Activated CD8-positive, alpha-beta memory T cell treated with anti-CD3 and anti-CD28 coated beads for 48 hours (primary cell): ENCODE measurements around the gene SYT2.
"Not testable (repeated sequence)": the region's sequence is repeated elsewhere in the genome, so short reads cannot be mapped to it uniquely, and the experiment has no call there.

ENCODE experiments used
- DNase-seq, 3 experiments: peaks; one replicate each; pipeline ENCODE4 v3.0.0-alpha.2; 2020; ENCODE audit warnings: low read depth in 2 of 3, low spot score in 2 of 3

SYT2 gene

DNA sequence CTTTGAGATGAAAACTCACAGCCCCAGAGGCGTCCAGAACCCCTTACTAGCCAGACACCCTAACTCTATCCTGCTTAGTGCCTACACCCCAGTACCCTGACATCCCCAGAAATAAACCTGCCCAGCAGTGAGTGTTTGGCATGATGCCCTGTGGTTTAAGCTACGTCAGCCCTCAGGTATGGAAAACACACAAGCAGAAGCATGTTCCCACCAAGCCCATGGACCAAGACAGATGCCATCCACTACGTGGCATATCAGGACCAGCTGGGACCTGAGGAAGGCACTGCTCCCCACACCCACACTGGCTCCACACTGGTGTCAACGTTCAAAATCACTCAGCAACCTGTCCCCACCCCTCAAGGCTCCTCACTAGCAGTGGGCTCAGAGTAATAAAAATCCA lies 116.4 kb downstream of the SYT2 start:
- no peak for DNase-seq

DNA sequence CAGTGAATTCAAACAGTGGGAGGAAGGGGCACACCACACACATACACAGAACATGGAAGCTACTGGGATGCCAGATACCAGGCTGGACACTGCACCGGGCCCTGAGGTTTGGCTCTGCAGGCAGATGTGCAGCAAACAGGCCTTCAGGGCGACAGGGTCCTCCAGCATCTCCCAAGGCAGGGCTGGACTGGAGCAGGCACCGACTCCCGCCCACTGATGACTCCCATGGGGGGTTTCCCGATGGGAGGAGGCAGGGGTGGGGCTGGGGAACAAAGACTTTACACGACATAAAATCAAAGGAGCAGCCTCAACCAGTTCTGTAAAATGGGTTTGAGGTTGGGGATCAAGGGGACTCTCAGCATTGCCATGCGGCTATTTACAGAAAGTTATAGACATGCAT lies 118.1 kb downstream of the SYT2 start:
- no peak for DNase-seq

DNA sequence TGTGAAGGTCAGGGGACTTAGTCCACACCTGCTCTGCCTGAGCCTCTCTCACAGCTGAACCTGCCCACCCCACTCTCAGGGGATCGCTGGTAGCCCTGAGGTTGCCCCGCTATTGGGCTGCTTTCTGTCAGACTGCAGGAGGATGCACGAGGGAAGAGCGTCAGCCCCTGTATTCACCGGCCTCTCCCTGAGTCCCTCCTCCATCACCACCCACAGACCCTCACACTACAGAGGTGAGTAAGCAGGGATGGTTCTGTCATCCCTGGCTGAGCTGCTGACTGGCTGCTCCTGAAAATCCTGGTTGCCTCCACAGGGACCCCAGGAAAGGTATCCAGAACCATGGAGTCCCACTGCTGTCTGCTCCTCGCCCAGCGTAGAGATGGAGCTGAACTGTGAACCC lies 118.7 kb downstream of the SYT2 start:
- no peak for DNase-seq

DNA sequence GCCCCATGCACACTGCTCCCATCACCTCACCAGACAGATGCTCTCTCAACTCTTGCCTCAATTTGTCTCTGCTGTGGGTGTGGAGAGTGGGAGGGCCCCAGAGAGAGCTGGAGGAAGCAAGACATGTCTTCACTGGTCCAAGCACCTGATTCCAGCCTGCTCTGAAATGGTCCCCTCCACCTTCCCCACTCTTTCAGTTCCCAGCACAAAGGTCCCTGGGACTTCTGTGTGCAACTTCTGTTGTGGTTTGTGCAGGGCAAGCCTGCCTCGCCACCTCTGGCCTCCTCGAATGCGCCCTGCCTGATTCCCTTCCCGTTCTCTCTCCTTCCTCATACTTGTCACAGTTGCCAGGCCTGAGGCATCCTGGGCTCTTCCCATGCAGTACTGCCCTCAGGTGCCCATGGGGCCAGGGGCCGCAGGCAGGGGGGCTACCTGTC lies 119.3 kb downstream of the SYT2 start:
- DNase-seq, result no peak

DNA sequence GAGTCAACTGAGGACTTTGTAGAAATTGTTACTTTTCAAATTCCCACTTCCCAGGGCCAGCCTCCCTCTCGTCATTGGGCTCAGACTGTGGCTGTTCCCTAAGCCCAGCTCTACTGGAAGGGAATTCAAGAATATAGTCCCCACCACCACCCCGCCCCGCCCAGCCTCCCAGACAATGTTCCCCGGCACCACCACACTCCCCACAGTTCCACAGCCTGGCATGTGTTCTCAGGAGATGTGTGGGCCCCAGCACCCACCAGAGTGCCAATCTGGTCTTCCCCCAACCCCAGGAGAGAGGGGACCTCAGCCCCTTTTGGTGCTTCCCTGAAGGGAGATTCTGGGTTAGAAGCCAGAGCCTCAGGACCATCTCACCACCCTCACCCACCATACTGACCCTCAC lies 120.1 kb downstream of the SYT2 start:
- no peak for DNase-seq

DNA sequence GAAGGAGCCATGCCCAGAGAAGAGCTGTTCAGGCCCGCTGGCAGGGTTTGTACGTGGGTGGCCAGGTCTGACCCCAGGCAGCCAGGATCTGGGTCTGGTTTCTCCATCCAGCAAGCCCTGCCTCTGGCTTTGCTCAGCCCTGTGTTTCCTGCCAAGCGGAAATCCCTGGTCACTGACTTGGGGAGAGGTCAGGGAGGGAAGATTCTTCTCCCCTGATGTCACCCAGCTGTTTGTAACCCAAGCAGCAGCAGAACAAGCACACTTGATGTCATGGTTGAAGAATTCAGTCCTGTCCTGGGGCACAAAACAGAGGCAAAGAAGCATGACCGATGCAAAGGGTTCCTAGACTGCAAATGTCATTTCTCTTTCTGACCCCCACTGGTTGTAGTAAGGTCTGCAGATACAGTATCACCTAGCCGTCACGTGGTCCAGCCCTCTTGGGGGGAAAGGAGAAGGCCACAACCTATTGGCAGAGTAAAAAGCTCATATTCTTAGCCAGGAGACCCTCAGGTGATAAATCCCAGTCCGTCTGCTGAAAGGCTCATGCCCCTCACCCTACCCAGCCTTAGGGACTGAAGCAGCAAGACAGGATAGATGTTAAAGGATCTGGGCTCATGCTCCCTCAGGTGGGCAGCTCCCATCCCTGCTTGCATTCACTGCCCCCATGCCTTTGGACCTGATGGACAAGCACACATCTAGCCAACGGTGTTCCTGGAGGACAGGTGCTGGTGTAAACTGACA lies 120.9 kb downstream of the SYT2 start:
- no peak for DNase-seq

DNA sequence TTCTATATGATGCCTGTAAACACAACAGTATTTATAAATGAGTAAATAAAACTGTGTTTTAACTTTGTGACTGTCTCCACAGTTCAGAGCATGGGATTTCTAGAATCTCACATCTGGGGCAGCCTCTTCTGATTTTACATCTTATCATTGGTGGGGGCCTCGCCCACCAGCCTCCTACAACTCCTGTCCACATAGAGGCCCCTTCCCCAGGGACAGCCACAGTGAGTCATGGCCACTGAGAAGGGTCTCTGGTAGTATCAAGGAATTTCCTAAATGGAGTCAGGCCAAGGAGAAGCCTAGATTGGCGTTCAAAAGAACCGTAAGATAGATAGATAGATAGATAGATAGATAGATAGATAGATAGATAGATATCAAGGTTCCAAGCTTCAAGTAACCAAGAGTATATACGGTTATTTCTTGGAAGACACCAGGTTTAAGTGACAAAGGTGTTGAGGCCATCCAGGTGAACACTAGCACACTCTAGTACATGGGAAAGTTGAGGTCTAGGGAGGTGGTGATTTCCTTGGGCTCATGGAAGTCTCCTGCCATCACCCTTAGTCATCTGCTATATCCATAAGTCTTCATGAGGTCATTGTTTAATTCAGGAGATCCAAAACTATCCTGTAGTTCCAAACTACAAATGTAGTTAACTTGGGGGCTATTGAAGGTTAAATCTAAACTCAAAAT lies 121.6 kb downstream of the SYT2 start:
- no peak for DNase-seq

DNA sequence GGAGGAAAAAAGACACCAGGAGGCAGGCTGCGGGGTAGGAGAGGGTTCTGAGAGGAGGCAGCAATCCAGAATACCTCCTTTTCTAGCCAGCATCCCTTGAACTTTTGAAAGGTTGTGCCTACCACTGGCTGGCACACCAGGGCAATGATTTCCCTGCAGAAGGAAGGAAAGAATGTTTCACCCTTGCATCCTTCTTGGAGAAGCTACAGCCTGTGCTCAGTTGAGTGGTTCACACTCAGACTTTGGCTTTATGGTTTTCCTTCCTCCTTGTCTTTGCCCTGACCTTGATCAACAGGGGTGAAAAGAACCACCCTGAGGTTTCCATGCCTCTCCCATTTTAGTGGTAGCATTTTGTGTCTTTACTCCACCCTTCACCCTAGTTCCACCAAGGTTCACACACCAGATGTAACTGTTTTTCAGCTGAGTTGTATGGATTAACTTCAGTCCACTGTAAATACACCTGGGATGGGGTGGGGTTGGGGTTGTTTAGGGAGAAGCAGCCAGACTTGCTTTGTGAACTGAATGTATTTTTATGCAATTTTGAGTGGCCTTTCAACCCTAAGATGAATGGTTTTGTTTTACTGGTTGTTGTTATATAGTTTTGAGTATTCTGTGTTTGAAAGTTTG lies 122.3 kb downstream of the SYT2 start:
- DNase-seq, result no peak

DNA sequence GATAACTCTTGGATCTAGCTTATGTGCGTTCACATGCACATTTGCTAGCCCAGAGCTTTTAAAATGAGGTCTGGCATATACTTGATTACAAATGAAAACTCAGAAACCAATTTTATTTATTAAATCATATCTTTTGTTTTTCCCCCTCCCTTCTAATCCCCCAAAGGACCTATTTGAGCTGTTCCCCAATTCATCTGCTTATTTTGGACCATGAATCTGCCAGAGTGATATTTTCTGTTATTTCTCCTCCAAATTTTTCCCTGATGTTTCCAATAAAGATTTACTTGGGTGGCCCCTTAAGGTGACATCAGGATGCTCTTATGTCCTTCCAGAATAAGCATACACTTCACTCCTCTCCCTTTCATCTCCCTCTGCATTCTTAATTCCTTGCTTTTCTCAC lies 123.4 kb downstream of the SYT2 start:
- no peak for DNase-seq

DNA sequence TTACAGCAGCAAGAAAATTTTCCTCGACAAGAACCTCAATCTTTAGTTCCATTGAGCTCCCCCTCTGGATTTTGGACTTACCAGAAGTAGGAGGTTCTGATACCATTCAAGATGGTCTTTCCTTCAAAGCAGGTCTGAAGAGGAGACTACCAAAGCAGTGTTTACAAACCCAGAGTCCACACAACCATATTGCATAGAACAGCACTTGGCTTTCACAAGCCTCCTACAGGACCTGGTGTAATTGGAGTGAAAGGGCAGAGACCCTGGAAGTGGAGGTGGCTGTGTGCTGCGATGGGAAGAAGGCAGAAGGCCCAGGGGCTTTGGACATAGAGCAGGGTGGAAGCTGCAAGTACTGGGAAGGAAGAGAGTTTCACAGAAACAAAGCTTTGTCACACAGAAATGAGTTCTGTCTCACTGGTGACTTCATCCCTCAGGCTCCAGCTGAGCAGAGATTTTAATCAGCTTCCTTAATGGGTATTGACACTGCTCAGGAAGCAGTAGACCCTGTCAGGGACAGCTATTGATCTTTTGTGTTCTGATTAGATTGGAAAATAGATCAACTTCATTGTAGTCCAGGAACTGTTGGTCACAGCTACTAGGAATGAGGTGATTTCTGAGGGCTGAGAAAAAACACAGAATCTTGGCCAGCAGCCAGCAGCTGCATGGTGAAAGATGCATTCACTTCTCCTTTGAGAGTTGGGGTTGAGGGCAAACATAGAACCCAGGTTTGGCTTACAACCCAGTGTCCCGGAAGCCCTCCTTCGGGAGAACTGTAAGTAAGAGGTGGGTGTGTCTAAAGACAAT lies 124.0 kb downstream of the SYT2 start:
- DNase-seq, result no peak

DNA sequence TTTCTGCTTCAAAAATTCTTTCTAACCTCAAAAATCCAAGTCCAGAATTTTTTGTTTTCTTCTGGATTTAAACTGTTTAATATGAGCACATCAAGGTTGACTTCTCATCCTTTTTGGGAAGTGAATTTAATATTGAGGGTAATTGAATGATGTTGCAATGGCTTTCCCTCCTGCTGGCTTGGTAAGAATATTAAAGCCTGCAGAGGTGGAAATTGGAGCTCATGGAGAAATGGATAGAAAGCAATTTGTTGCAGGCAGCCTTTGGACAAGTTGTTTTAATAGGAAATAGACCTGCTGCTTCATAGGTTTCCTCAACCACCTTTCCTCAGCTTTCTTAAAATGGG lies 124.7 kb downstream of the SYT2 start:
- DNase-seq, result no peak

DNA sequence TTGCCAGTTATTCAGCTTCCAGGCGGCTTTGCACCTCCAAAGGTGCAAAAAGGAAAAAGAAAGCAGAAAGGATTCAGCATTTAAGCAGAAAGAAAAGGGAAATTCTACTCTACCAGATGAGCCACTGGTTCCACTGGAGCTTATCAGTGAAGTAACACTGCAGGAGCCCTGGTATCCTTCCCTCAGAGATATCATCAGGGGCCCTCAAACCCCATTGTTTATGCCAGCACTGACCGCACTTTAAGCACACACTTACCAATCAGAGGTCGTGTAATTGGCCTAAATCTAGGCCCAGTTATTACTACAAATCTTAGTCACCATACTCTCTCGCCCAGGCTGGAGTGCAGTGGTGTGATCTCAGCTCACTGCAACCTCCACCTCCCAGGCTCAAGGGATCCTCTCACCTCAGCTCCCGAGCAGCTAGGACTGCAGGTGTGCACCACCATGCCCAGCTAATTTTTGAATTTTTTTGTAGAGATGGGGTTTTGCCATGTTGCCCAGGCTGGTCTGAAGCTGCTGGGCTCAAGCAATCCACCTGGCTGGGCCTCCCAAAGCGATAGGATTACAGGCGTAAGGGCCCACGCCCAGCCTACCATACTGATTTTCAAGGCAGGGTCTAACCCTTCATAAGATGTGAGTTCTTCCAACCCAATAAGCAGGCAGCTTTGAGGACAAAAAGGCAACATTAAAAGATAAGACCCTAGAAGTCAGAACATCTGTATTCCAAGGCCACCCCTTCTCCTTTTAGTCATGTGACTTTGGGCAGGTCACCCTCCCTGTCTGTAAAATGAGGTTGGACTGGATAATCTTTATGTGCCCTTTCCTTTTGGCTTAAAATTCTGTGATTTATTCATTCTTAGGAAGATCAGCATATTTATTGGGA lies 125.3 kb downstream of the SYT2 start:
- no peak for DNase-seq

DNA sequence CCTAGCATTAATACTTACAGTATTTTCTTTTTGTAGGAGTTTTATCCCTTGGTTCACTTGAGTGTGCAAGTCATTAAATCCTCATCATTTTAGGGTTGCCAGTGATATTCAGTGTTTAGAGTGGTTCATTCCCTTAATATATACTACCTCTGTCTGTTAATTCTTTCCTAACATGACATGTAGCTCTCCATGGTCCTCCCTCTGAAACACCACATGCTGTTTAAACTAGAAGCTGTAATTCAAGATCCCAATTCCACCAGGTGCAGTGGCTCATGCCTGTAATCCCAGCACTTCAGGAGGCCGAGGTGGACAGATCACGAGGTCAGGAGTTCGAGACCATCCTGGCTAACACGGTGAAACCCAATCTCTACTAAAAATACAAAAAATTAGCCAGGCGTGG lies 127.9 kb downstream of the SYT2 start:
- DNase-seq, result not testable (repeated sequence)

DNA sequence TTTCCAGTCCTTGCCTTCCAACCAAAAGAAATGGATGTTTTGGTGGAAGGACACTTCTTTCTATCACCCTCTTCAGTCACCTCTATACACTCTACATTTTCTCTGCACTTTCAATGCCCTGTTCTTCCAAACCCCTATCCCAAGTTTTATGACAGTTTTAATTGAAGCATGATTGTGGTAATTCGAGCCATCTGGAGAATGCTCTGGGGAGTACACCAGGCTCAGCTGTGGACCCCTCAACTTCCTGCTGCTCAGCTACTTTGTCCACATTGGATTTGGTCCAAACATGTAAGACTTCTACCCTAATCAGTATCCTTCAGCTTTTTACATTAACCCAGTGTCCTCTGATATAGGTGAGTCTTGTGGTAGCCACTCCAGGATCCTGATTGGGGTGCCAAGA lies 129.6 kb downstream of the SYT2 start:
- no peak for DNase-seq

DNA sequence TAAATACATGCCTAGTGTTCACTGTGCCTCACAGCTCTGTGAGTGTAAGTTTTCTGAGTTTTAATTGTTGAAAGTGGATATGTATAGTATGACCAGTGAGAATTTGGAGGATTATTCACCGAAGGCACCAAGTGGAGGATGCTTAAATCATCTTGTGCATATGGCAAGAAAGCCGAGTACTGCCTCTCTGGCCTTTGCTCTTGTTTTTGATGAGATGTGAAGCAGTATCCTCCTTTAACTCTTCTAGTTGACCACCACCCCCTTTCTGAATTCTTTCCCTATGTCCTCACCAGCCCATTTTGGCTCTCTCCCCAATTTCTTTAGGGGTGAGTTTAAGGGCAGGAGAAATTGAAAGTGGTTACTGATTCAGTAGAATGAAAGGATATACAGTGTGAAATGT lies 130.4 kb downstream of the SYT2 start:
- no peak for DNase-seq

DNA sequence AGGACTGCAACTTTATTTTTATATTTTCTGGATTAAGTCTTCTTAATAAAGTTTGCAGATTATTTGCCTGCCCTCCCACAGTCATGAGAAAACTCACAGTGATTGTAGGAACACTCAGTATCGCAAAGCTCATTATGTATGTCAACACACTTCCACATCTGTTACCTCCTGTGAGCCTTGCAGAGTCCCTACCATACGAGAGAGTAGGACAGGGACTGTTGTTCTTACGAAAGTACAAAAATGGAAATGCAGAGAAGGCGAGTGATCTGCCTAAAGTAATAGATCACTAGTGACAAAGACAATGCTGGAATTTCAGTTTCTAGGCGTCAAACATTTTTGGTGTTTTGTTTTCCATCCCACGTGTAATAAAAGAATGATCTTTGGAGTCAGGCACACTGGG lies 131.7 kb downstream of the SYT2 start:
- DNase-seq, result no peak

DNA sequence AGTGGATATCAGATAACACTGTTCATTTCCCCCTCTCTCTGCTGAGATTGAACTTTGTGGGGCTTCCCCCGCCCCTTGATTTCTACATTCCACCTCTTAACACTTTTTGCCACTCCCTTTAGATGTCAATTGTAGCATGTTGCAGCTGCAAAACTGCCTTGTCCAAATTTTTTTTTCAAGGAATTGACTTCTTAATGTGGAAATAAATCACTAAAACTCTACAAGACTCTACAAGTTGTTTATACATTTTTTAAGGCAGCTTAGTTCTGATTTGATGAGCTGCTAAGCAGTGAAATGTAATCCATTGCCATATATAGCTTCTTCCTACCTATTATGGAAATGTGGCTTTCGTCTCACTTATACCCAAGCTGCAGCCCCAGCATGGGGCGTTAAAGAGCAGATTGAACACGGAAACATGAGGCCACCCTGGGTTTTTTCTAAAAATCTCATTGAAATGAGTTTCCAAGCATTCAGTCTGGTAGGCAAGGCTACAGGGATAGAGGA lies 132.2 kb downstream of the SYT2 start:
- DNase-seq, result no peak

DNA sequence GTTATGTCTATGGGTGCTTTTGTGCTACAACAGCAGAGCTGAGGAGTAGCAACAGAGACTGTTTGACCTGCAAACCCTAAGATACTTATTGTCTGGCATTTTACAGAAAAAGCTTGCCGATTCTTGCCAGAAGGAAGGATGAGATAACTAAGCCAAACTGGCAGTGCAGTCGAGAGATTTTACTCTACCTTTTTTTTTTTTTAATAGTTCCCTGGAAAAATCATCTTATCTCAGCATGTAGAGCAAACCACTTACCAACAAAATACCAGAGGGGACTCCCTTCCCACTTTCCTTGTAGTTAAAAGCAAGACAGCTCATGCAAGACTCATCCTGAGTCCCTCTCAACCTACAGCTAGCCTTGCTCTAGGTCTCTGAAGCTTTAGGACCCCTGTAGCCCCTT lies 132.9 kb downstream of the SYT2 start:
- no peak for DNase-seq

DNA sequence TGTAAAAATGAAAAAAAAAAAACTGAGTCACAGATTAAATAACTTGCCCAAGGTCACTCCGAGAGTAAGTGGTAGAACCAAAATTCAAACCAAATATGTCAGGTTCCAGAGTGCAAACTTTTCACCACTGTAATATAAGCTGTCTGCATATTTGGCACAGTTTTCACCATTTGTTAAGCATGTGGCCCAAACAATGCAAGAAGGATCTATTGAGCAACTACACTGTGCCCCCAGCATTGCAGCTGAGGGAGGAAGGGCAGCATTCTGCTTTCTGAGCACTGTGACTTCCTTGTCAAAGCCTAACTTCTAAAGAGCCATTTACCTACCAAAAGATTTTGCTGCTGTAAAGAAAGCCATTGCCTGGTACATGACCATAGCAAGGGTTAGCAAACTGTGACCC lies 133.4 kb downstream of the SYT2 start:
- no peak for DNase-seq

DNA sequence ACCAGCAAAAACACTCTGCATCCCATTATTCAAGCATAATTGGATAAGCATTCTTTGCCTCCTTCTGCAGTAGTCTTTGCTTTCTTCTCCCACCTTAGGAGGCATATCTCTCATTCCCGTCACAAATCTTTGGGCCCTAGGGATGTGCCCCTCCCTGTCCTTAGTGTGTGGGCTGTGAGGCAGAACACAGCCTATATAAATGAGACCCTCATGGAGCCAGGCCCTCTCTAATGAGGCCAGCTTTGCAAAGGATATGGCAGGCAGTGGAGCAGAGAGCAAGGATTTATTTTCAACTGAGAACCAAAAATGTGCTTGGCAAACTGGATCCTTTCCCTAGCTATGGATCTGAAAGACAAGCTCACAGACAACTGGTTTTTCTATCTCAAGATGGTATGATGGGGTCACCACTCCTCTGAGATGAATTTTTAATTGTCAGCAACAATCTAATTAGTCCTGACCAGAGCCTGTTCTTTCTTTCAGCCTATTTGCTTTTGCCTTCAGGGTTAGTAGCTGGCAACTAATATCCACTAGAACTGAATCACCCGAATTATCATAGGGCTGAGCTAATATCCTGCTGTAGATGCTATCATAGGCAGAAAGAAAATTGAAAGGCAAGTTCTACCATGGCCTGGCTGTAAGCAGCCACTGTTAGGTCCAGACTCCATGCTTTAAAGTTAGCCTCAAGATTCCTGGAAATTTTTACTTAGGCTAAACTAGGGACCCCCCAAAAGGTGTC lies 134.2 kb downstream of the SYT2 start:
- DNase-seq, result no peak
